NCI-H2196 treated with DMSO at 0.1 percent for 48 hours (cell line): ENCODE data around the gene NSF.

Source experiments
- DNase-seq: peaks from one replicate; lab custom pipeline; 2025; ENCODE audit not compliant: unreplicated experiment; lab: John Stamatoyannopoulos, UW

Gene NSF

GRCh38 chr17:46796084-46796483 is 205.6 kb downstream of the NSF start:
- no peak for DNase-seq

- no peak for DNase-seq
Observed at GRCh38 chr17:46796524-46796923, 206.1 kb downstream of the NSF start.

GRCh38 chr17:46796956-46797530 is 206.6 kb downstream of the NSF start:
- no peak for DNase-seq

GRCh38 chr17:46800573-46800972 is 210.1 kb downstream of the NSF start:
- no peak for DNase-seq

- no peak for DNase-seq
Observed at GRCh38 chr17:46802800-46803199, 212.3 kb downstream of the NSF start.

GRCh38 chr17:46803544-46803943 is 213.1 kb downstream of the NSF start:
- DNase-seq, result no peak

GRCh38 chr17:46805771-46806170 is 215.3 kb downstream of the NSF start:
- no peak for DNase-seq
